T-helper 9 cell (primary cell): ENCODE measurements around the gene ZNF622.

Experiments used
- DNase-seq: peaks from one replicate; pipeline ENCODE4 v3.0.0-alpha.2; 2020

ZNF622 gene

GRCh38 chr5:16428359-16428758 is 37.2 kb downstream of the ZNF622 start:
- DNase-seq, result no peak

- DNase-seq, result no peak
These were observed 38.0 kb downstream of the ZNF622 start for GRCh38 chr5:16427587-16427986.

- DNase-seq, result no peak
These were observed 47.1 kb downstream of the ZNF622 start for GRCh38 chr5:16418471-16418922.

GRCh38 chr5:16417398-16418074 is 48.1 kb downstream of the ZNF622 start:
- DNase-seq, result no peak

GRCh38 chr5:16414861-16415260 is 50.7 kb downstream of the ZNF622 start:
- no peak for DNase-seq

- DNase-seq, result no peak
These were observed 52.3 kb downstream of the ZNF622 start for GRCh38 chr5:16413166-16413860.

GRCh38 chr5:16412556-16412955 is 53.0 kb downstream of the ZNF622 start:
- DNase-seq, result no peak

- no peak for DNase-seq
These were observed 53.7 kb downstream of the ZNF622 start for GRCh38 chr5:16411741-16412455.

GRCh38 chr5:16411235-16411634 is 54.4 kb downstream of the ZNF622 start:
- DNase-seq, result no peak

GRCh38 chr5:16410338-16410737 is 55.3 kb downstream of the ZNF622 start:
- no peak for DNase-seq

GRCh38 chr5:16406630-16407029 is 59.0 kb downstream of the ZNF622 start:
- no peak for DNase-seq

- DNase-seq, result no peak
These were observed 59.6 kb downstream of the ZNF622 start for GRCh38 chr5:16406023-16406422.
